Trophoblast cell (in vitro differentiated cells and primary cell): ENCODE data around the gene MMADHC.
A peak's percentile ranks its signal among the peaks of the same experiment; 100 is the strongest.

ENCODE experiments used
- DNase-seq, 2 donors: peaks; one replicate each; pipeline ENCODE4 v3.0.0-alpha.2; 2016
- H2AFZ ChIP-seq: 2 replicates; pipeline ENCODE4 v1.6.1; 2013; ENCODE audit warnings: low read length, moderate library complexity, mild to moderate bottlenecking; ENCODE audit not compliant: insufficient read depth, poor library complexity
- H2AK5ac ChIP-seq: 2 replicates; pipeline ENCODE4 v1.6.1; 2013; ENCODE audit warnings: mild to moderate bottlenecking, low read length
- H2BK120ac ChIP-seq: 2 replicates; pipeline ENCODE4 v1.6.1; 2013; ENCODE audit warnings: low read length, mild to moderate bottlenecking, moderate library complexity; ENCODE audit not compliant: insufficient read depth, poor library complexity
- H2BK12ac ChIP-seq: 2 replicates; pipeline ENCODE4 v1.6.1; 2013; ENCODE audit warnings: mild to moderate bottlenecking, low read length, moderate library complexity
- H2BK5ac ChIP-seq: 2 replicates; pipeline ENCODE4 v1.6.1; 2013; ENCODE audit warnings: low read length, low read depth, moderate library complexity, mild to moderate bottlenecking; ENCODE audit not compliant: poor library complexity
- H3K14ac ChIP-seq: 2 replicates; pipeline ENCODE4 v1.6.1; 2013; ENCODE audit warnings: mild to moderate bottlenecking, low read length
- H3K18ac ChIP-seq: 2 replicates; pipeline ENCODE4 v1.6.1; 2013; ENCODE audit warnings: mild to moderate bottlenecking, low read length
- H3K23ac ChIP-seq: 2 replicates; pipeline ENCODE4 v1.6.1; 2013; ENCODE audit warnings: low read length
- H3K27ac ChIP-seq: 2 replicates; pipeline ENCODE4 v1.5.1; 2013; ENCODE audit warnings: low read depth, mild to moderate bottlenecking, inconsistent platforms, low read length, moderate library complexity
- H3K27me3 ChIP-seq: 2 replicates; pipeline ENCODE4 v1.6.1; 2013; ENCODE audit warnings: inconsistent platforms, mild to moderate bottlenecking, low read length, moderate library complexity; ENCODE audit not compliant: insufficient read depth
- H3K36me3 ChIP-seq, 2 experiments: 1 replicate in 1 of 2; 2 replicates in 1 of 2; pipeline ENCODE4 v1.6.1; 2013; ENCODE audit warnings: low read length in 2 of 2, mild to moderate bottlenecking in 2 of 2, moderate library complexity in 1 of 2; ENCODE audit not compliant: insufficient read depth in 2 of 2, control insufficient read depth in 1 of 2
- H3K4ac ChIP-seq: 2 replicates; pipeline ENCODE4 v1.6.1; 2013; ENCODE audit warnings: low read depth, mild to moderate bottlenecking, low read length, moderate library complexity
- H3K4me1 ChIP-seq, 2 experiments: 1 replicate in 1 of 2; 2 replicates in 1 of 2; pipeline ENCODE4 v1.6.1; 2013; ENCODE audit warnings: low read length in 2 of 2, mild to moderate bottlenecking in 2 of 2, moderate library complexity in 1 of 2; ENCODE audit not compliant: insufficient read depth in 2 of 2, control insufficient read depth in 1 of 2
- H3K4me2 ChIP-seq: 2 replicates; pipeline ENCODE4 v1.6.1; 2013; ENCODE audit warnings: inconsistent platforms, mild to moderate bottlenecking, low read length, moderate library complexity
- H3K4me3 ChIP-seq: 2 replicates; pipeline ENCODE4 v1.5.1; 2013; ENCODE audit warnings: mild to moderate bottlenecking, low read depth, low read length, inconsistent platforms
- H3K79me1 ChIP-seq: one replicate; pipeline ENCODE4 v1.6.1; 2013; ENCODE audit warnings: low read length
- H3K79me2 ChIP-seq: 2 replicates; pipeline ENCODE4 v1.6.1; 2013; ENCODE audit warnings: low read length, mild to moderate bottlenecking; ENCODE audit not compliant: control insufficient read depth, insufficient read depth, poor library complexity
- H3K9ac ChIP-seq: 2 replicates; pipeline ENCODE4 v1.6.1; 2013; ENCODE audit warnings: mild to moderate bottlenecking, low read length
- H3K9me3 ChIP-seq: 2 replicates; pipeline ENCODE4 v1.6.1; 2013; ENCODE audit warnings: low read depth, mild to moderate bottlenecking, control low read depth, inconsistent platforms, low read length; ENCODE audit not compliant: insufficient read depth
- H4K12ac ChIP-seq: 2 replicates; pipeline ENCODE4 v1.6.1; 2013; ENCODE audit warnings: low read depth, mild to moderate bottlenecking, low read length, moderate library complexity
- H4K8ac ChIP-seq: 2 replicates; pipeline ENCODE4 v1.6.1; 2013; ENCODE audit warnings: low read depth, mild to moderate bottlenecking, low read length, moderate library complexity
- H4K91ac ChIP-seq: one replicate; pipeline ENCODE4 v1.6.1; 2013; ENCODE audit warnings: low read depth, mild to moderate bottlenecking, low read length, moderate library complexity
- WGBS: extraction: QIAGEN DNeasy Blood & Tissue Kit; methylation state at CpG from one replicate; pipeline ENCODE4 v1.1.7; 2013; ENCODE audit warnings: missing lambda C conversion rate; ENCODE audit not compliant: insufficient read length, insufficient coverage; ENCODE audit errors: extremely low coverage; 5-methylcytosine and 5-hydroxymethylcytosine counted together

The MMADHC gene

GRCh38 chr2:149540138-149540537 is 47.4 kb downstream of the MMADHC start:
- no peak for DNase-seq
- no CpG with 5 or more reads among the region's 5 CpGs for WGBS
- no peak overlapping the region for H3K18ac ChIP-seq

GRCh38 chr2:149538138-149538833 is 49.3 kb downstream of the MMADHC start:
- H3K27ac ChIP-seq, result no peak overlapping the region
- H3K9ac ChIP-seq, result no peak overlapping the region
- H3K23ac ChIP-seq, result no peak overlapping the region
- no peak overlapping the region for H2AK5ac ChIP-seq
- no peak overlapping the region for H3K4ac ChIP-seq
- H4K91ac ChIP-seq, result no peak overlapping the region
- H2BK5ac ChIP-seq, result no peak overlapping the region
- H3K14ac ChIP-seq, result no peak overlapping the region
- H3K79me1 ChIP-seq, result no peaks in the 10 kb centered on the region
- H2BK120ac ChIP-seq, result no peak overlapping the region
- H3K4me1 ChIP-seq, result no peaks in the 10 kb centered on the region
- no peak overlapping the region for H3K4me3 ChIP-seq
- no peak overlapping the region for H4K8ac ChIP-seq
- H2BK12ac ChIP-seq, result no peak overlapping the region
- H3K27me3 ChIP-seq, result no peaks in the 10 kb centered on the region
- H2AFZ ChIP-seq, result no peak overlapping the region
- no peaks in the 10 kb centered on the region for H3K79me2 ChIP-seq
- no peaks in the 10 kb centered on the region for H3K9me3 ChIP-seq
- no peaks in the 10 kb centered on the region for H3K36me3 ChIP-seq
- H4K12ac ChIP-seq, result no peak overlapping the region
- DNase-seq, result peak; percentile 45 to 70
- no CpG with 5 or more reads among the region's 8 CpGs for WGBS
- H3K4me2 ChIP-seq, result no peak overlapping the region
- H3K18ac ChIP-seq, result no peak overlapping the region

More at GRCh38 chr2:149540138-149540537, 47.4 kb downstream of the MMADHC start:
- Histone ChIP-seq H2BK12ac (no peak overlapping the region), H3K36me3 (no peaks in the 10 kb centered on the region), H2AFZ (no peak overlapping the region), H2AK5ac (no peak overlapping the region), H3K4me2 (no peak overlapping the region), H2BK5ac (no peak overlapping the region), H3K79me2 (no peaks in the 10 kb centered on the region), H3K4me1 (no peaks in the 10 kb centered on the region), H3K79me1 (no peaks in the 10 kb centered on the region), H3K27me3 (no peaks in the 10 kb centered on the region), H4K8ac (no peak overlapping the region), H2BK120ac (no peak overlapping the region), H3K27ac (no peak overlapping the region), H3K4me3 (no peak overlapping the region), H3K9ac (no peak overlapping the region), H4K12ac (no peak overlapping the region), H4K91ac (no peak overlapping the region), H3K4ac (no peak overlapping the region), H3K23ac (no peak overlapping the region), H3K9me3 (no peaks in the 10 kb centered on the region), H3K14ac (no peak overlapping the region)

- no peak overlapping the region for H2AFZ ChIP-seq
- H3K27me3 ChIP-seq, result no peaks in the 10 kb centered on the region
- no peak overlapping the region for H4K8ac ChIP-seq
- H3K4me3 ChIP-seq, result no peak overlapping the region
- H3K14ac ChIP-seq, result no peak overlapping the region
- no peak overlapping the region for H3K4me2 ChIP-seq
- H2BK120ac ChIP-seq, result no peak overlapping the region
- H4K12ac ChIP-seq, result no peak overlapping the region
- H3K23ac ChIP-seq, result no peak overlapping the region
- no CpG with 5 or more reads among the region's 1 CpG for WGBS
- no peak overlapping the region for H2BK5ac ChIP-seq
- no peaks in the 10 kb centered on the region for H3K9me3 ChIP-seq
- H2AK5ac ChIP-seq, result no peak overlapping the region
- no peaks in the 10 kb centered on the region for H3K36me3 ChIP-seq
- H2BK12ac ChIP-seq, result no peak overlapping the region
- no peak overlapping the region for H3K4ac ChIP-seq
- H3K27ac ChIP-seq, result no peak overlapping the region
- no peaks in the 10 kb centered on the region for H3K79me1 ChIP-seq
- H3K9ac ChIP-seq, result no peak overlapping the region
- no peak overlapping the region for H4K91ac ChIP-seq
- H3K79me2 ChIP-seq, result no peaks in the 10 kb centered on the region
- no peak overlapping the region for H3K18ac ChIP-seq
- H3K4me1 ChIP-seq, result no peaks in the 10 kb centered on the region
- DNase-seq, result no peak
Measured at GRCh38 chr2:149537092-149537726, 50.4 kb downstream of the MMADHC start.

- Histone ChIP-seq H3K9me3 (no peaks in the 10 kb centered on the region), H4K12ac (no peak overlapping the region), H2AFZ (no peak overlapping the region), H3K79me2 (no peaks in the 10 kb centered on the region), H2AK5ac (no peak overlapping the region), H2BK12ac (no peak overlapping the region), H2BK120ac (no peak overlapping the region), H3K4me2 (no peak overlapping the region), H3K36me3 (no peaks in the 10 kb centered on the region), H3K4me1 (no peaks in the 10 kb centered on the region), H3K9ac (no peak overlapping the region), H3K18ac (no peak overlapping the region), H4K91ac (no peak overlapping the region), H3K4ac (no peak overlapping the region), H3K27me3 (no peaks in the 10 kb centered on the region), H2BK5ac (no peak overlapping the region), H3K23ac (no peak overlapping the region), H3K27ac (no peak overlapping the region), H3K14ac (no peak overlapping the region), H4K8ac (no peak overlapping the region), H3K79me1 (no peaks in the 10 kb centered on the region), H3K4me3 (no peak overlapping the region)
- DNase-seq, result no peak
Measured at GRCh38 chr2:149536649-149537048, 50.9 kb downstream of the MMADHC start.
